Liver (tissue), 9 donors: ENCODE measurements around the gene ERI3. TPM values are rescaled to one million over a fixed set of nuclear protein-coding genes. Genes with fewer than 3 reads are reported as not detected.

Source experiments
- DNase-seq: peaks from one replicate; pipeline ENCODE4 v3.0.0-alpha.2; 2017; ENCODE audit warnings: low spot score
- H3K27ac ChIP-seq, 2 donors: one replicate each; pipeline ENCODE4 v1.7.0; 2013; ENCODE audit warnings: inconsistent platforms in 2 of 2, low read length in 2 of 2, control low read depth in 1 of 2, low read depth in 1 of 2, mild to moderate bottlenecking in 1 of 2
- H3K27me3 ChIP-seq, 4 donors: one replicate each; pipeline versions ENCODE4 v1.6.1 to v1.7.0; 2013; ENCODE audit warnings: low read length in 3 of 4, inconsistent platforms in 1 of 4, mild to moderate bottlenecking in 1 of 4, moderate library complexity in 1 of 4; ENCODE audit not compliant: control insufficient read depth in 4 of 4, insufficient read depth in 4 of 4
- H3K36me3 ChIP-seq, 4 donors: one replicate each; pipeline versions ENCODE4 v1.6.1 to v1.7.0; 2013; ENCODE audit warnings: low read length in 3 of 4, mild to moderate bottlenecking in 3 of 4, low read depth in 1 of 4, moderate library complexity in 1 of 4; ENCODE audit not compliant: control insufficient read depth in 4 of 4, insufficient read depth in 3 of 4
- H3K4me1 ChIP-seq, 4 donors: one replicate each; pipeline versions ENCODE4 v1.6.1 to v1.7.0; 2013; ENCODE audit warnings: low read length in 3 of 4, mild to moderate bottlenecking in 3 of 4, moderate library complexity in 1 of 4; ENCODE audit not compliant: control insufficient read depth in 4 of 4, insufficient read depth in 4 of 4
- H3K4me3 ChIP-seq, 3 donors: one replicate each; pipeline versions ENCODE4 v1.6.1 to v1.7.0; 2013; ENCODE audit warnings: low read length in 3 of 3, control low read depth in 1 of 3, low read depth in 1 of 3, mild to moderate bottlenecking in 1 of 3
- H3K9ac ChIP-seq, 2 donors: one replicate each; pipeline ENCODE4 v1.7.0; 2013; ENCODE audit warnings: low read length in 2 of 2, mild to moderate bottlenecking in 2 of 2, moderate library complexity in 2 of 2, control low read depth in 1 of 2, low read depth in 1 of 2
- H3K9me3 ChIP-seq, 4 donors: one replicate each; pipeline versions ENCODE4 v1.6.1 to v1.7.0; 2013; ENCODE audit warnings: low read length in 3 of 4; ENCODE audit not compliant: control insufficient read depth in 4 of 4
- FOXA1 ChIP-seq: IDR thresholded peaks from 2 replicates; pipeline ENCODE4 v1.6.1; 2016; ENCODE audit warnings: antibody characterized with exemption
- FOXA2 ChIP-seq: IDR thresholded peaks from 2 replicates; pipeline ENCODE4 v1.6.1; 2016; ENCODE audit warnings: antibody characterized with exemption
- GABPA ChIP-seq, 2 donors: IDR thresholded peaks in 1 of 2; conservative IDR thresholded peaks in 1 of 2; 2 replicates each; pipeline ENCODE4 v1.6.1; 2016; ENCODE audit warnings: antibody characterized with exemption in 2 of 2, mild to moderate bottlenecking in 1 of 2, moderate library complexity in 1 of 2
- HNF4A ChIP-seq, 2 donors: conservative IDR thresholded peaks; 2 replicates each; pipeline ENCODE4 v1.6.1; 2016; ENCODE audit warnings: antibody characterized with exemption in 2 of 2, mild to moderate bottlenecking in 2 of 2
- JUND ChIP-seq, 2 donors: IDR thresholded peaks; 2 replicates each; pipeline ENCODE4 v1.6.1; 2016; ENCODE audit warnings: antibody characterized with exemption in 2 of 2
- RAD21 ChIP-seq, 2 donors: IDR thresholded peaks; 2 replicates each; pipeline ENCODE4 v1.6.1; 2016; ENCODE audit warnings: antibody characterized with exemption in 2 of 2, mild to moderate bottlenecking in 2 of 2
- SP1 ChIP-seq: IDR thresholded peaks from 2 replicates; pipeline ENCODE4 v1.6.1; 2018; ENCODE audit warnings: antibody characterized with exemption, mild to moderate bottlenecking
- TAF1 ChIP-seq: conservative IDR thresholded peaks from 2 replicates; pipeline ENCODE4 v1.6.1; 2016; ENCODE audit warnings: antibody characterized with exemption, mild to moderate bottlenecking
- WGBS: extraction: QIAGEN DNeasy Blood & Tissue Kit; methylation state at CpG from one replicate; pipeline ENCODE4 v1.1.7; 2013; 5-methylcytosine and 5-hydroxymethylcytosine counted together
- polyA plus RNA-seq, 2 donors: library from polyadenylated mRNA; stranded (reverse) in 1 of 2; unstranded in 1 of 2; fragments of 200-250 nt in 1 of 2; fragments of >200 nt in 1 of 2; fragmentation: Nextera tagmentation in 1 of 2; extraction: Ambion mirVana in 1 of 2; gene quantifications; one replicate each; pipeline versions ENCODE4 v1.2.1 to v1.2.3, GENCODE V29; 2013 to 2015
- total RNA-seq, 2 donors: library from RNA; depleted of rRNA; stranded (reverse); fragments of >200 nt; gene quantifications; one replicate each; pipeline ENCODE4 v1.2.3, GENCODE V29; 2014
- TF ChIP-seq, protein P1 (sequence below): IDR thresholded peaks from 2 replicates; pipeline ENCODE4 v1.6.1; 2016; ENCODE audit warnings: antibody characterized with exemption
- TF ChIP-seq, protein P2 (sequence below): fragments of 150-350 bp; IDR thresholded peaks from 2 replicates; pipeline ENCODE4 v1.5.1; 2017; ENCODE audit warnings: improper control_type of control experiment, low read depth, low read length; ENCODE audit not compliant: missing input control
- donor health status: healthy.
- donor health status: healthy.
- donor health status: healthy.
- donor health status: healthy.
- donor health status: healthy.

Gene ERI3
- total and polyA plus RNA-seq, 4 donors: 15.7 to 23.8 (median 21.3) TPM

DNA sequence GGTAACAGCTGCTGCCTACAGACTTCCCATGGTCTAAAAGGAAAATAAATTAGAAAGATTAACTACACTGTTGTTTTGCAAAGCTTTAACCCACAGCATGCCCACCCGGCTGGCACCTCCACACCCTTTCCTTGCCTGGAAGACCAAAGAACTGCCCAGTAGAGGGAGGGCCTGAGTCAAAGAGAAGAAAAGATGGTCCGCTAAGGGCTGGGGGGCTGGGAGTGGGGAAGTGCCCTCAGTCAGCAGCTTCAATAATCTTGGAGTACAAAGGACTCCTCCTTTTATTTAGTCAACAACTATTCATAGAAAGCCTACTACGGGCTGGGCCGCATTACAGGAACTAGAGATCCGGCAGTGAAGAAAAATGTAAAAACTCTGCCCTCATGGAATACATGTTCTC, 40.6 kb downstream of the ERI3 start:
- WGBS: 89% methylated on average over 5 of the region's 5 CpGs
- no peaks in the 10 kb centered on the region for H3K4me1 ChIP-seq
- TF ChIP-seq, protein P1, sequence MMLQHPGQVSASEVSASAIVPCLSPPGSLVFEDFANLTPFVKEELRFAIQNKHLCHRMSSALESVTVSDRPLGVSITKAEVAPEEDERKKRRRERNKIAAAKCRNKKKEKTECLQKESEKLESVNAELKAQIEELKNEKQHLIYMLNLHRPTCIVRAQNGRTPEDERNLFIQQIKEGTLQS: no peak
- TF ChIP-seq FOXA2: no peak
- no peak for TF ChIP-seq HNF4A (conservative IDR thresholded peaks at IDR 0.05)
- TF ChIP-seq SP1: no peak
- TF ChIP-seq, protein P2, sequence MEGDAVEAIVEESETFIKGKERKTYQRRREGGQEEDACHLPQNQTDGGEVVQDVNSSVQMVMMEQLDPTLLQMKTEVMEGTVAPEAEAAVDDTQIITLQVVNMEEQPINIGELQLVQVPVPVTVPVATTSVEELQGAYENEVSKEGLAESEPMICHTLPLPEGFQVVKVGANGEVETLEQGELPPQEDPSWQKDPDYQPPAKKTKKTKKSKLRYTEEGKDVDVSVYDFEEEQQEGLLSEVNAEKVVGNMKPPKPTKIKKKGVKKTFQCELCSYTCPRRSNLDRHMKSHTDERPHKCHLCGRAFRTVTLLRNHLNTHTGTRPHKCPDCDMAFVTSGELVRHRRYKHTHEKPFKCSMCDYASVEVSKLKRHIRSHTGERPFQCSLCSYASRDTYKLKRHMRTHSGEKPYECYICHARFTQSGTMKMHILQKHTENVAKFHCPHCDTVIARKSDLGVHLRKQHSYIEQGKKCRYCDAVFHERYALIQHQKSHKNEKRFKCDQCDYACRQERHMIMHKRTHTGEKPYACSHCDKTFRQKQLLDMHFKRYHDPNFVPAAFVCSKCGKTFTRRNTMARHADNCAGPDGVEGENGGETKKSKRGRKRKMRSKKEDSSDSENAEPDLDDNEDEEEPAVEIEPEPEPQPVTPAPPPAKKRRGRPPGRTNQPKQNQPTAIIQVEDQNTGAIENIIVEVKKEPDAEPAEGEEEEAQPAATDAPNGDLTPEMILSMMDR: no peak
- H3K9ac ChIP-seq: no peak overlapping the region
- H3K27me3 ChIP-seq: no peaks in the 10 kb centered on the region
- peaks cover 0 to 36% (median 16%) of the 10 kb centered on the region in 4 donors for H3K36me3 ChIP-seq
- no peak overlapping the region for H3K4me3 ChIP-seq
- DNase-seq: no peak
- H3K27ac ChIP-seq: no peak overlapping the region
- H3K9me3 ChIP-seq: no peaks in the 10 kb centered on the region

DNA sequence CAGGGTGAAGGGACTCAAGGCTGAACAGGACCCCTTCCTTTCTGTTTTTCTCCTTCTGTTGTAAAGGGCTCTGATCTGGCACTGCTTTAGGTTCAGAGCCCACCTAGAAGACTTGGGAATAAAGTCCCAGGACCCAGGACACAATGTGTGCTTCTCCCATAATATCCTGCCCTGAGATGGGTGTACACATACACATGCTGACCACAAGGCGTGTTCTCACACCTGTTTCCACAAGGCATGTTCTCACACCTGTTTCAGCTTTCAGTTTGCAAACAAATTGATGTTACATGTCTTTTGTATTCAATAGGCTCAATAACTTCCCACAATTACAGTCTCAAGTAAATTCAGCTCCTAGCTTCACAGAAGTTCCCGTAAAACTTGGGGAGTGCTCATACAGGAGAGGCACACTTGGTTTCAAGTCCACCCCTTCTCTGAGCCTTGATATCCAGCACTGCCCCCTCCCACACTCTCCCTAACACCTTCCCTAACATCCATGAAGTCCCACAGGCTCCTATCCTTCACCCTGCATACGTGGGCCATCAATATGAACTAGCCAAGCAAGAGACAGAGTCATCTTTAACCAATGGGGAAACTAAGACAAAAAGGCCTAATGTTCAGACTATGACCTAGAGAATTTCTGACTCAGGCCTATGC, 41.7 kb downstream of the ERI3 start:
- DNase-seq: no peak
- H3K4me3 ChIP-seq: no peak overlapping the region
- H3K27me3 ChIP-seq: no peaks in the 10 kb centered on the region
- H3K9me3 ChIP-seq: no peaks in the 10 kb centered on the region
- TF ChIP-seq, protein P1: no peak
- TF ChIP-seq JUND (IDR thresholded peaks at IDR 0.05) (no peak), TAF1 (no peak), HNF4A (conservative IDR thresholded peaks at IDR 0.05) (no peak)
- H3K36me3 ChIP-seq: peaks cover 0 to 32% (median 17%) of the 10 kb centered on the region in 4 donors
- no peak overlapping the region for H3K27ac ChIP-seq
- no peak overlapping the region for H3K9ac ChIP-seq
- WGBS: 95% methylated on average over 3 of the region's 3 CpGs
- H3K4me1 ChIP-seq: no peaks in the 10 kb centered on the region

DNA sequence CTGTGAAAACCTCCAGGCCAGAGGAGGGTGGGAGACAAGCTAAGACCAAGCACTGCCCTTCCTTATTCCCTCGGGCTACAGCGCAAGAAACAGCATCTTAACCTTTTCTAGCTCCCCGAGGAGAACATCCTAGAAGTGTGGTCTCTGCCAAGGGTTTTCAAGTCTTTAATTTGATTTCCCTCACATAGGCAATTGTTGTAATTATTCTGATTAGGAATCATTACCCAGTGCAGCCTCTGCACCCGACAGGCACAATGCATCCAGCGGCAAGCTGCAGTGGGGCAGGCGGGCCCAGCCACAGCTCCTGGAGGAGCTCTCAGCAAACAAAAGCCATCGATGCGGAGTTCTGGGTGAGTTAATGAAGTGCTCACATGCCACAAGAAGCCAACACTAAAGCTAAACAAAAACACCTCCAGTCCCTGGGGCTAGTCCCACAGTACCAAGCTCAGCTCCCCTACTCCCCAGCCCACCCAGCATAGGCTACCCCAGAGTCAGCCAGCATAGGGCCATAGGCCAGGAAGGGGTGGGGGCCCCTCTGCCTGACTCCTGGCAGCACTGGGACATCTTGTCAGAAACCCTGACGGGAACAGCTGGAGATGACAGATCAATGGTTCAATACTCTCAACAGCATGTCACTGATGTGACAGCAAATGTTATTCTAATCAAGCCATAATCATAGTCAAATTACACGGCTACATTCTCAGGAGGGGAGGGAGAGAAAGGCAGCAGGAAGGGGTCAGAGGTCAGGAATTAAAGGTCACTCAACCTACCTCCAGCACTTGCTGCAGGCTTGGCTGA, 42.5 kb downstream of the ERI3 start:
- no peaks in the 10 kb centered on the region for H3K4me1 ChIP-seq
- H3K27ac ChIP-seq: no peak overlapping the region
- 92% methylated on average over 10 of the region's 10 CpGs for WGBS
- no peak for DNase-seq
- no peak overlapping the region for H3K9ac ChIP-seq
- TF ChIP-seq FOXA1 (no peak), RAD21 (IDR thresholded peaks at IDR 0.05) (no peak), GABPA (IDR thresholded peaks at IDR 0.05 in 1 of 2, conservative IDR thresholded peaks at IDR 0.05 in 1 of 2) (no peak)
- TF ChIP-seq, protein P2: no peak
- TF ChIP-seq, protein P1: no peak
- peaks cover 0 to 38% (median 21%) of the 10 kb centered on the region in 4 donors for H3K36me3 ChIP-seq
- no peaks in the 10 kb centered on the region for H3K9me3 ChIP-seq
- H3K4me3 ChIP-seq: no peak overlapping the region
- no peaks in the 10 kb centered on the region for H3K27me3 ChIP-seq
